IMR-90 (cell line): ENCODE results near the gene SLC26A4. TPM values are rescaled to one million over a fixed set of nuclear protein-coding genes. Genes with fewer than 3 reads are reported as not detected.

Experiments
- ATAC-seq: fragments of 200-7000 bp; cut with Tn5 transposase; 2 replicates; pipeline ENCODE4 v1.9.1; 2020; ENCODE audit warnings: low read depth, mild to moderate bottlenecking, moderate library complexity
- BruUV-seq: library from RNA; stranded (reverse); fragments of 400-500 nt; replicated peaks from 2 replicates; lab custom pipeline; 2021; lab: Mats Ljungman, UMichigan
- CTCF ChIA-PET: fragments of 300-600 bp; formaldehyde crosslinking; extraction: SDS; loops from one replicate; lab custom pipeline; 2021; ENCODE audit warnings: antibody characterized with exemption; lab: Yijun Ruan, JAX
- POLR2A ChIA-PET: fragments of 300-600 bp; sonication (Branson Sonifier 250); formaldehyde crosslinking; loops from one replicate; lab custom pipeline; 2022; ENCODE audit warnings: antibody characterized with exemption; ENCODE audit not compliant: unreplicated experiment; lab: Charles Lee
- DNase-seq: peaks from one replicate; pipeline ENCODE4 v3.0.0; 2013
- H2AFZ ChIP-seq: replicated peaks from 2 replicates; pipeline ENCODE3; 2013; ENCODE audit warnings: low read length, mild to moderate bottlenecking; ENCODE audit not compliant: poor library complexity
- H2AK5ac ChIP-seq: 2 replicates; pipeline ENCODE4 v1.6.1; 2013; ENCODE audit warnings: low read depth, low read length, inconsistent platforms
- H2AK9ac ChIP-seq: replicated peaks from 2 replicates; pipeline ENCODE3; 2013; ENCODE audit warnings: mild to moderate bottlenecking, low read depth, low read length, moderate library complexity; ENCODE audit not compliant: poor library complexity
- H2BK120ac ChIP-seq: 2 replicates; pipeline ENCODE4 v1.6.1; 2013; ENCODE audit warnings: low read depth, low read length, inconsistent platforms
- H2BK15ac ChIP-seq: 3 replicates; pipeline ENCODE4 v1.6.1; 2013; ENCODE audit warnings: low read depth, low read length, inconsistent platforms
- H2BK20ac ChIP-seq: 2 replicates; pipeline ENCODE4 v1.6.1; 2013; ENCODE audit warnings: low read depth, mild to moderate bottlenecking, inconsistent platforms, low read length, moderate library complexity
- H2BK5ac ChIP-seq: 2 replicates; pipeline ENCODE4 v1.6.1; 2013; ENCODE audit warnings: mild to moderate bottlenecking, low read depth, low read length, inconsistent platforms; ENCODE audit not compliant: poor library complexity, severe bottlenecking
- H3K14ac ChIP-seq: replicated peaks from 2 replicates; pipeline ENCODE4 v1.6.1; 2013; ENCODE audit warnings: low read depth, low read length, inconsistent platforms
- H3K18ac ChIP-seq: 2 replicates; pipeline ENCODE4 v1.6.1; 2013; ENCODE audit warnings: low read depth, low read length, control low read depth
- H3K23ac ChIP-seq: 2 replicates; pipeline ENCODE4 v1.6.1; 2013; ENCODE audit warnings: low read depth, low read length, inconsistent platforms
- H3K27ac ChIP-seq: 2 replicates; pipeline ENCODE4 v1.5.1; 2013; ENCODE audit warnings: mild to moderate bottlenecking, control low read depth, low read length; ENCODE audit not compliant: insufficient read depth
- H3K27me3 ChIP-seq: 2 replicates; pipeline ENCODE4 v1.6.1; 2013; ENCODE audit warnings: low read length; ENCODE audit not compliant: control insufficient read depth, insufficient read depth
- H3K36me3 ChIP-seq: 2 replicates; pipeline ENCODE4 v1.6.1; 2013; ENCODE audit warnings: low read length, mixed read lengths; ENCODE audit not compliant: control insufficient read depth, insufficient read depth
- H3K4ac ChIP-seq: 2 replicates; pipeline ENCODE4 v1.6.1; 2013; ENCODE audit warnings: low read depth, low read length, inconsistent platforms
- H3K4me1 ChIP-seq: 2 replicates; pipeline ENCODE4 v1.6.1; 2013; ENCODE audit warnings: low read length, mixed read lengths; ENCODE audit not compliant: control insufficient read depth, insufficient read depth
- H3K4me2 ChIP-seq: 2 replicates; pipeline ENCODE4 v1.6.1; 2013; ENCODE audit warnings: low read depth, mild to moderate bottlenecking, control low read depth, low read length, moderate library complexity
- H3K4me3 ChIP-seq: 2 replicates; pipeline ENCODE4 v1.5.1; 2013; ENCODE audit warnings: low read depth, mild to moderate bottlenecking, control low read depth, low read length, moderate library complexity; ENCODE audit not compliant: insufficient read depth
- H3K56ac ChIP-seq: 2 replicates; pipeline ENCODE4 v1.6.1; 2013; ENCODE audit warnings: low read length, inconsistent platforms; ENCODE audit not compliant: insufficient read depth; ENCODE audit errors: extremely low read depth
- H3K79me1 ChIP-seq, 2 experiments: 2 replicates each; pipeline ENCODE4 v1.6.1; 2013; ENCODE audit warnings: low read length in 2 of 2, inconsistent platforms in 1 of 2, low read depth in 1 of 2
- H3K9ac ChIP-seq: 2 replicates; pipeline ENCODE4 v1.6.1; 2013; ENCODE audit warnings: low read depth, low read length, control low read depth
- H3K9me1 ChIP-seq: 2 replicates; pipeline ENCODE4 v1.6.1; 2013; ENCODE audit warnings: low read length, inconsistent platforms; ENCODE audit not compliant: insufficient read depth
- H3K9me3 ChIP-seq: 2 replicates; pipeline ENCODE4 v1.6.1; 2013; ENCODE audit warnings: low read length; ENCODE audit not compliant: control insufficient read depth, insufficient read depth
- H4K20me1 ChIP-seq: 2 replicates; pipeline ENCODE4 v1.6.1; 2013; ENCODE audit warnings: low read length, inconsistent platforms; ENCODE audit not compliant: insufficient read depth
- H4K5ac ChIP-seq: 2 replicates; pipeline ENCODE4 v1.6.1; 2013; ENCODE audit warnings: mild to moderate bottlenecking, low read depth, low read length, control low read depth
- H4K8ac ChIP-seq, 2 experiments: 2 replicates each; pipeline ENCODE4 v1.6.1; 2013; ENCODE audit warnings: low read depth in 2 of 2, low read length in 2 of 2, control low read depth in 1 of 2, inconsistent platforms in 1 of 2
- H4K91ac ChIP-seq: 2 replicates; pipeline ENCODE4 v1.6.1; 2013; ENCODE audit warnings: low read depth, low read length, inconsistent platforms; ENCODE audit not compliant: insufficient read depth
- BHLHE40 ChIP-seq: fragments of 150-350 bp; IDR thresholded peaks from 2 replicates; pipeline ENCODE4 v1.6.1; 2016; ENCODE audit warnings: mild to moderate bottlenecking, low read depth, low read length
- CEBPB ChIP-seq: IDR thresholded peaks from 2 replicates; pipeline ENCODE4 v1.6.1; 2012; ENCODE audit warnings: low read depth, low read length, improper control_type of control experiment
- CHD1 ChIP-seq: IDR thresholded peaks from 2 replicates; pipeline ENCODE4 v1.6.1; 2012; ENCODE audit warnings: low read depth, low read length, improper control_type of control experiment
- ELK1 ChIP-seq: fragments of 150-350 bp; IDR thresholded peaks from 2 replicates; pipeline ENCODE4 v1.6.1; 2016; ENCODE audit warnings: low read depth, mild to moderate bottlenecking, low read length, moderate library complexity, borderline replicate concordance
- FOS ChIP-seq: fragments of 150-350 bp; IDR thresholded peaks from 2 replicates; pipeline ENCODE4 v1.6.1; 2016; ENCODE audit warnings: low read depth, low read length
- MAFK ChIP-seq: IDR thresholded peaks from 2 replicates; pipeline ENCODE4 v1.6.1; 2012; ENCODE audit warnings: low read depth, low read length, improper control_type of control experiment
- MAZ ChIP-seq: IDR thresholded peaks from 2 replicates; pipeline ENCODE4 v1.6.1; 2012; ENCODE audit warnings: low read depth, mild to moderate bottlenecking, low read length, improper control_type of control experiment, moderate library complexity, borderline replicate concordance
- MXI1 ChIP-seq: IDR thresholded peaks from 2 replicates; pipeline ENCODE4 v1.6.1; 2012; ENCODE audit warnings: low read depth, mild to moderate bottlenecking, low read length, moderate library complexity, borderline replicate concordance
- NFE2L2 ChIP-seq: fragments of 150-350 bp; IDR thresholded peaks from 2 replicates; pipeline ENCODE4 v1.6.1; 2016; ENCODE audit warnings: low read depth, mild to moderate bottlenecking, low read length
- POLR2A ChIP-seq: IDR thresholded peaks from 2 replicates; pipeline ENCODE4 v1.6.1; 2012; ENCODE audit warnings: mild to moderate bottlenecking, low read depth, low read length
- RAD21 ChIP-seq: IDR thresholded peaks from 2 replicates; pipeline ENCODE4 v1.6.1; 2012; ENCODE audit warnings: low read length, improper control_type of control experiment
- RCOR1 ChIP-seq: IDR thresholded peaks from 2 replicates; pipeline ENCODE4 v1.6.1; 2012; ENCODE audit warnings: mild to moderate bottlenecking, low read length, improper control_type of control experiment; ENCODE audit not compliant: insufficient replicate concordance
- RFX5 ChIP-seq: IDR thresholded peaks from 2 replicates; pipeline ENCODE4 v1.8.0; 2012; ENCODE audit warnings: low read depth, mild to moderate bottlenecking, low read length, moderate library complexity
- SMC3 ChIP-seq: fragments of 150-350 bp; IDR thresholded peaks from 2 replicates; pipeline ENCODE4 v1.6.1; 2016; ENCODE audit warnings: low read depth, mild to moderate bottlenecking, antibody characterized with exemption, low read length, moderate library complexity
- dilution Hi-C: fragments of 300-500 bp; cut with HindIII; formaldehyde crosslinking; loops from one replicate; pipeline ENCODE4 v1.14.3; 2018; ENCODE audit warnings: low sequenced_read_pairs; ENCODE audit not compliant: unreplicated experiment
- in situ Hi-C: fragments of 300-500 bp; cut with MboI; formaldehyde crosslinking; loops from 3 replicates; pipeline ENCODE4 v1.14.3; 2019; ENCODE audit warnings: low sequenced_read_pairs, inconsistent platforms, mixed read lengths
- intact Hi-C: fragments of 100-400 bp; cut with micrococcal nuclease; formaldehyde crosslinking; loops from 2 replicates; pipeline ENCODE4 v1.10.0; 2022
- polyA plus RNA-seq, 3 experiments: library from polyadenylated mRNA; depleted of rRNA; stranded (reverse); fragments of >200 nt; gene quantifications; 2 replicates each; pipeline ENCODE4 v1.2.3, GENCODE V29; 2012; ENCODE audit warnings: low replicate concordance in 1 of 3
- total RNA-seq: library from RNA; depleted of rRNA; stranded (reverse); fragments of >200 nt; gene quantifications from 2 replicates; pipeline ENCODE4 v1.2.3, GENCODE V29; 2012
- TF ChIP-seq, protein P1 (sequence below): conservative IDR thresholded peaks from 2 replicates; pipeline ENCODE4 v1.5.1; 2012; ENCODE audit warnings: mild to moderate bottlenecking, low read depth, low read length, improper control_type of control experiment
- TF ChIP-seq, protein P2 (sequence below): fragments of 150-350 bp; IDR thresholded peaks from 2 replicates; pipeline ENCODE4 v1.6.1; 2017; ENCODE audit warnings: mild to moderate bottlenecking, antibody characterized with exemption, low read length, low read depth

The SLC26A4 gene
- total and polyA plus RNA-seq, 2 of the 4 experiments (the other 2 are of a cell fraction): 0.09 to 1.1 TPM

DNA sequence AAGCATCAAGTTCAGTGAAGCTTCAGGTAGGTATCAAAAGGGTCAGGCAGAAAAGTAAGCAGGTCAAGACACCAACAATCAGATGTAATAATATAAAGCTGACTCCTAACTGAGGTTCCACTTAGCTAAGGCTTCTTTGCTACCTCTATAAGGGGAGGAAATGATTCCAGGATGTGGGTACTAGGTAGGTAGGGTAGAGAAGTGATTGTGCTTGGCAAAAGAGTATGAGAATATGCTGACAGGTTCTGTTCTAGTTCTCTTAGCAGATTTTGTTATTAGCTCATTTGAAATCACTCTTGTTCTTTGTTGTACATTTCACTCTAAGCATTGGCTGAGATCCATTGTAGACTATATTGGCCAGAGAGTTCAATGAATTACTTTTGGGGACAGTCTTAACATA is 42.6 kb downstream of the SLC26A4 start:
- Histone ChIP-seq H3K4ac (no peak overlapping the region), H2BK5ac (no peak overlapping the region), H3K9ac (no peak overlapping the region), H4K91ac (no peak overlapping the region), H3K56ac (no peak overlapping the region), H4K20me1 (no peaks in the 10 kb centered on the region), H2BK15ac (no peak overlapping the region), H3K4me1 (no peaks in the 10 kb centered on the region), H3K4me3 (no peak overlapping the region), H3K4me2 (no peak overlapping the region), H3K18ac (no peak overlapping the region), H3K23ac (no peak overlapping the region), H2BK20ac (no peak overlapping the region), H2AK5ac (no peak overlapping the region), H4K8ac (no peak overlapping the region), H3K14ac (no peak overlapping the region), H3K79me1 (no peaks in the 10 kb centered on the region), H2AK9ac (no peak overlapping the region), H3K9me1 (no peaks in the 10 kb centered on the region), H3K27me3 (no peaks in the 10 kb centered on the region), H4K5ac (no peak overlapping the region), H2AFZ (no peak overlapping the region), H2BK120ac (no peak overlapping the region), H3K27ac (no peak overlapping the region), H3K9me3 (no peaks in the 10 kb centered on the region), H3K36me3 (no peaks in the 10 kb centered on the region)
- DNase-seq (no peak), ATAC-seq (no peak)
- ChIA-PET POLR2A (no interaction called here), CTCF (no interaction called here)
- TF ChIP-seq FOS: no peak
- no peak for TF ChIP-seq ELK1
- no peak for TF ChIP-seq NFE2L2
- no peak for TF ChIP-seq RCOR1
- TF ChIP-seq MAFK: no peak
- no peak for TF ChIP-seq CHD1
- no peak for TF ChIP-seq RFX5
- no peak for TF ChIP-seq POLR2A
- no peak for TF ChIP-seq MXI1
- TF ChIP-seq RAD21: no peak
- no peak for TF ChIP-seq CEBPB
- TF ChIP-seq, protein P1, sequence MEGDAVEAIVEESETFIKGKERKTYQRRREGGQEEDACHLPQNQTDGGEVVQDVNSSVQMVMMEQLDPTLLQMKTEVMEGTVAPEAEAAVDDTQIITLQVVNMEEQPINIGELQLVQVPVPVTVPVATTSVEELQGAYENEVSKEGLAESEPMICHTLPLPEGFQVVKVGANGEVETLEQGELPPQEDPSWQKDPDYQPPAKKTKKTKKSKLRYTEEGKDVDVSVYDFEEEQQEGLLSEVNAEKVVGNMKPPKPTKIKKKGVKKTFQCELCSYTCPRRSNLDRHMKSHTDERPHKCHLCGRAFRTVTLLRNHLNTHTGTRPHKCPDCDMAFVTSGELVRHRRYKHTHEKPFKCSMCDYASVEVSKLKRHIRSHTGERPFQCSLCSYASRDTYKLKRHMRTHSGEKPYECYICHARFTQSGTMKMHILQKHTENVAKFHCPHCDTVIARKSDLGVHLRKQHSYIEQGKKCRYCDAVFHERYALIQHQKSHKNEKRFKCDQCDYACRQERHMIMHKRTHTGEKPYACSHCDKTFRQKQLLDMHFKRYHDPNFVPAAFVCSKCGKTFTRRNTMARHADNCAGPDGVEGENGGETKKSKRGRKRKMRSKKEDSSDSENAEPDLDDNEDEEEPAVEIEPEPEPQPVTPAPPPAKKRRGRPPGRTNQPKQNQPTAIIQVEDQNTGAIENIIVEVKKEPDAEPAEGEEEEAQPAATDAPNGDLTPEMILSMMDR: no peak
- TF ChIP-seq SMC3: no peak
- no peak for TF ChIP-seq BHLHE40
- no peak for TF ChIP-seq MAZ
- TF ChIP-seq, protein P2, sequence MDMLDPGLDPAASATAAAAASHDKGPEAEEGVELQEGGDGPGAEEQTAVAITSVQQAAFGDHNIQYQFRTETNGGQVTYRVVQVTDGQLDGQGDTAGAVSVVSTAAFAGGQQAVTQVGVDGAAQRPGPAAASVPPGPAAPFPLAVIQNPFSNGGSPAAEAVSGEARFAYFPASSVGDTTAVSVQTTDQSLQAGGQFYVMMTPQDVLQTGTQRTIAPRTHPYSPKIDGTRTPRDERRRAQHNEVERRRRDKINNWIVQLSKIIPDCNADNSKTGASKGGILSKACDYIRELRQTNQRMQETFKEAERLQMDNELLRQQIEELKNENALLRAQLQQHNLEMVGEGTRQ: no peak
- intact Hi-C loops: no loop called here
- no TSS peak for BruUV-seq
- in situ Hi-C loops: no loop called here
- dilution Hi-C loops: loop anchor here (25.0 kb wide), 1 partner anchor 241 kb away; the partner anchor contains the start of gene GPR22
